Upper lobe of left lung (tissue), 4 donors: ENCODE measurements around the gene PLXNA2.

ENCODE experiments used
- EP300 ChIP-seq, 4 donors: sonication (generic); formaldehyde crosslinking; IDR thresholded peaks; one replicate each; pipeline ENCODE4 v1.5.1; 2017; ENCODE audit warnings: antibody characterized with exemption in 4 of 4, control low read depth in 2 of 4
- POLR2A ChIP-seq, 4 donors: fragments of 450-650 bp; IDR thresholded peaks; one replicate each; pipeline ENCODE4 v1.5.1; 2016 to 2017; ENCODE audit warnings: antibody characterized with exemption in 4 of 4, mild to moderate bottlenecking in 2 of 4
- POLR2AphosphoS5 ChIP-seq, 2 donors: sonication (generic); formaldehyde crosslinking; IDR thresholded peaks; one replicate each; pipeline ENCODE4 v1.5.1; 2017; ENCODE audit warnings: antibody characterized with exemption in 2 of 2
- TF ChIP-seq, protein P1 (sequence below), 6 experiments: fragments of 450-650 bp in 4 of 6; fragments of 200-600 bp in 2 of 6; sonication (generic) in 2 of 6; IDR thresholded peaks; one replicate each; pipeline ENCODE4 v1.5.1; 2016 to 2019; ENCODE audit warnings: antibody characterized with exemption in 6 of 6

DNA sequence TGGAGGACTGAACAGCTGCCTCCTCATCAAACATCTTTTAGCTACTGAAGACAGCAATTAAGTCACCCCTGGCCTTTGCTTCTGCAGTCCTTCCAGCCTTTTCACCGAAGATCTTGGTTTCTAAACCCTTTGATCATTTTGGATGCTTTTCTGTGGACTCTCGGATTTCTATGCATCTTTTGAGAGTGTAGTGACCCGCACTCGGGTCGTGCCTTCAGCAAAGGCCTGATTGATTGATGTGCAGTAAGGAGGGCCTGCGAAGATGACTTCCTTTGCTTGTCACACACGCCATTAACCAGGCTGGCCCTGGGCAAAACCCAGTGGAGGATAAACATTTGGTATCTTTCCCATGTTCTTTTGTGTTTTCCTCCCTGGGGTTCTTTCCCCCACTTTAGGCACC is 175.8 kb downstream of the PLXNA2 start:
- TF ChIP-seq, protein P1, sequence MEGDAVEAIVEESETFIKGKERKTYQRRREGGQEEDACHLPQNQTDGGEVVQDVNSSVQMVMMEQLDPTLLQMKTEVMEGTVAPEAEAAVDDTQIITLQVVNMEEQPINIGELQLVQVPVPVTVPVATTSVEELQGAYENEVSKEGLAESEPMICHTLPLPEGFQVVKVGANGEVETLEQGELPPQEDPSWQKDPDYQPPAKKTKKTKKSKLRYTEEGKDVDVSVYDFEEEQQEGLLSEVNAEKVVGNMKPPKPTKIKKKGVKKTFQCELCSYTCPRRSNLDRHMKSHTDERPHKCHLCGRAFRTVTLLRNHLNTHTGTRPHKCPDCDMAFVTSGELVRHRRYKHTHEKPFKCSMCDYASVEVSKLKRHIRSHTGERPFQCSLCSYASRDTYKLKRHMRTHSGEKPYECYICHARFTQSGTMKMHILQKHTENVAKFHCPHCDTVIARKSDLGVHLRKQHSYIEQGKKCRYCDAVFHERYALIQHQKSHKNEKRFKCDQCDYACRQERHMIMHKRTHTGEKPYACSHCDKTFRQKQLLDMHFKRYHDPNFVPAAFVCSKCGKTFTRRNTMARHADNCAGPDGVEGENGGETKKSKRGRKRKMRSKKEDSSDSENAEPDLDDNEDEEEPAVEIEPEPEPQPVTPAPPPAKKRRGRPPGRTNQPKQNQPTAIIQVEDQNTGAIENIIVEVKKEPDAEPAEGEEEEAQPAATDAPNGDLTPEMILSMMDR (IDR thresholded peaks at IDR 0.05), result no peak
- no peak for TF ChIP-seq POLR2AphosphoS5 (IDR thresholded peaks at IDR 0.05)
- no peak for TF ChIP-seq POLR2A (IDR thresholded peaks at IDR 0.05)
- no peak for TF ChIP-seq EP300 (IDR thresholded peaks at IDR 0.05)
